Measurements from ENCODE around the gene ANTXR1.

DNA sequence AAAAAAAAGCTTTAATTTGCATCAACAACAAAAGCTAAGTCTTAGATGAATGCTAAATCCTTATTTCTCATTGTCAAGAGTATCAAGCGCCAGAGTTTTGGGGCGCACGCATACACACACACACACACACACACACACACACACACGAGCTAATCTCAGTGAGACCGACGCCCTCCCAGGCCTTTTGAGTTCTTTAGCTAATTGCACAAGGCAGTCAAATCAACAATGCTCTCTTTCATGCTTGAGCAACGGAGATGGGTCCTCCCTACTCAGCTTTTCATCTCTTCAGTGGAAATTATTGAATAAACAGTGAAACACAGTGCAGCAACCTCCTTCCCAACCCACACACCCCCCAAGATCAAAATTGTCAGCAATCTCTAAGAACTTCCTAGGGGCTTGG, 19.3 kb upstream of the ANTXR1 start:
- TF ChIP-seq POLR2A (IDR thresholded peaks at IDR 0.05; ENCODE audit: low read depth, low read length): no peak
- no peak for TF ChIP-seq CTCF (IDR thresholded peaks at IDR 0.05; ENCODE audit: extremely low read depth in 1 of 2, insufficient read depth in 1 of 2, low read depth in 1 of 2, low read length in 2 of 2)
